ACC112 (cell line): ENCODE results near the gene NOL6.

Experiments used
- H2AFZ ChIP-seq: fragments of 200-600 bp; sonication (generic); one replicate; pipeline ENCODE4 v1.6.0; 2017; ENCODE audit warnings: antibody characterized with exemption, low read length; ENCODE audit not compliant: unreplicated experiment
- H3K27ac ChIP-seq: fragments of 200-600 bp; sonication (generic); 2 replicates; pipeline ENCODE4 v1.5.1; 2014; ENCODE audit warnings: low read depth, mild to moderate bottlenecking, antibody characterized with exemption, low read length, moderate library complexity
- H3K27me3 ChIP-seq: fragments of 200-600 bp; sonication (generic); 2 replicates; pipeline ENCODE4 v1.6.1; 2014; ENCODE audit warnings: mild to moderate bottlenecking, antibody characterized with exemption, low read length, moderate library complexity, mixed read lengths; ENCODE audit not compliant: insufficient read depth
- H3K36me3 ChIP-seq: fragments of 200-600 bp; sonication (generic); 2 replicates; pipeline ENCODE4 v1.6.1; 2016; ENCODE audit warnings: mild to moderate bottlenecking, antibody characterized with exemption, low read length, moderate library complexity, mixed read lengths; ENCODE audit not compliant: insufficient read depth
- H3K4me1 ChIP-seq: fragments of 200-600 bp; sonication (generic); one replicate; pipeline ENCODE4 v1.6.1; 2016; ENCODE audit warnings: low read length, mixed read lengths; ENCODE audit not compliant: insufficient read depth, unreplicated experiment, control insufficient read depth
- H3K4me3 ChIP-seq: fragments of 200-600 bp; sonication (generic); 2 replicates; pipeline ENCODE4 v1.5.1; 2014; ENCODE audit warnings: mild to moderate bottlenecking, low read depth, low read length
- H3K79me2 ChIP-seq: fragments of 200-600 bp; sonication (generic); one replicate; pipeline ENCODE4 v1.6.0; 2016; ENCODE audit warnings: low read length; ENCODE audit not compliant: control insufficient read depth, unreplicated experiment, insufficient read depth

Gene NOL6

GRCh38 chr9:33449715-33450114 lies 24.0 kb downstream of the NOL6 start:
- no peaks in the 10 kb centered on the region for H3K79me2 ChIP-seq
- H3K27me3 ChIP-seq = no peaks in the 10 kb centered on the region
- H2AFZ ChIP-seq = no peak overlapping the region
- H3K36me3 ChIP-seq = no peaks in the 10 kb centered on the region
- H3K4me1 ChIP-seq = peaks cover 21% of the 10 kb centered on the region
- H3K27ac ChIP-seq = no peak overlapping the region
- H3K4me3 ChIP-seq = no peak overlapping the region

GRCh38 chr9:33447799-33448553 lies 25.7 kb downstream of the NOL6 start:
- Histone ChIP-seq H3K27ac (no peak overlapping the region), H3K79me2 (no peaks in the 10 kb centered on the region), H3K27me3 (no peaks in the 10 kb centered on the region), H3K36me3 (no peaks in the 10 kb centered on the region), H3K4me3 (peak overlapping the region; percentile 68), H2AFZ (peak overlapping the region; percentile 62), H3K4me1 (peaks cover 21% of the 10 kb centered on the region)

- Histone ChIP-seq H3K4me3 (peak within 1 kb of the TSS; percentile 68), H3K27ac (no peak within 1 kb of the TSS), H3K27me3 (no peaks in the 10 kb centered on the region), H3K36me3 (no peaks in the 10 kb centered on the region), H2AFZ (peak within 1 kb of the TSS; percentile 62), H3K4me1 (peaks cover 23% of the 10 kb centered on the region), H3K79me2 (no peaks in the 10 kb centered on the region)
Observed at GRCh38 chr9:33446946-33447798, 26.6 kb downstream of the NOL6 start, which contains the start of gene AQP3. Gene AQP3 (minus strand): TSS chr9:33447593. CDS start chr9:33447530, 63 bp downstream.

- peak overlapping the region; percentile 53 for H2AFZ ChIP-seq
- H3K27ac ChIP-seq = no peak overlapping the region
- H3K36me3 ChIP-seq = no peaks in the 10 kb centered on the region
- no peaks in the 10 kb centered on the region for H3K79me2 ChIP-seq
- H3K27me3 ChIP-seq = no peaks in the 10 kb centered on the region
- H3K4me1 ChIP-seq = peaks cover 23% of the 10 kb centered on the region
- peak overlapping the region; percentile 68 for H3K4me3 ChIP-seq
Observed at GRCh38 chr9:33446240-33446945, 27.3 kb downstream of the NOL6 start.

- Histone ChIP-seq H3K27me3 (no peaks in the 10 kb centered on the region), H3K79me2 (no peaks in the 10 kb centered on the region), H3K36me3 (no peaks in the 10 kb centered on the region), H3K4me3 (no peak overlapping the region), H2AFZ (no peak overlapping the region), H3K4me1 (peaks cover 23% of the 10 kb centered on the region), H3K27ac (no peak overlapping the region)
Observed at GRCh38 chr9:33445389-33446239, 28.1 kb downstream of the NOL6 start.

GRCh38 chr9:33443464-33444154 lies 30.1 kb downstream of the NOL6 start:
- Histone ChIP-seq H3K4me3 (no peak overlapping the region), H3K27ac (no peak overlapping the region), H3K36me3 (no peaks in the 10 kb centered on the region), H2AFZ (no peak overlapping the region), H3K4me1 (peaks cover 26% of the 10 kb centered on the region), H3K27me3 (no peaks in the 10 kb centered on the region; the same call in 1 of the 2 replicates), H3K79me2 (no peaks in the 10 kb centered on the region)

- H3K27me3 ChIP-seq = no peaks in the 10 kb centered on the region; the same call in 1 of the 2 replicates
- no peak overlapping the region for H3K27ac ChIP-seq
- peaks cover 26% of the 10 kb centered on the region for H3K4me1 ChIP-seq
- no peak overlapping the region for H3K4me3 ChIP-seq
- no peak overlapping the region for H2AFZ ChIP-seq
- no peaks in the 10 kb centered on the region for H3K79me2 ChIP-seq
- no peaks in the 10 kb centered on the region for H3K36me3 ChIP-seq
Observed at GRCh38 chr9:33443047-33443446, 30.7 kb downstream of the NOL6 start.

- Histone ChIP-seq H3K27ac (no peak overlapping the region), H3K79me2 (no peaks in the 10 kb centered on the region), H2AFZ (no peak overlapping the region), H3K27me3 (no peaks in the 10 kb centered on the region; the same call in 1 of the 2 replicates), H3K36me3 (no peaks in the 10 kb centered on the region), H3K4me3 (no peak overlapping the region), H3K4me1 (peaks cover 24% of the 10 kb centered on the region)
Observed at GRCh38 chr9:33442125-33442524, 31.6 kb downstream of the NOL6 start.

- H3K27me3 ChIP-seq = peaks cover 8% of the 10 kb centered on the region; the same call in 1 of the 2 replicates
- no peaks in the 10 kb centered on the region for H3K36me3 ChIP-seq
- H3K27ac ChIP-seq = no peak overlapping the region
- no peak overlapping the region for H2AFZ ChIP-seq
- H3K4me3 ChIP-seq = no peak overlapping the region
- H3K4me1 ChIP-seq = peaks cover 16% of the 10 kb centered on the region
- no peaks in the 10 kb centered on the region for H3K79me2 ChIP-seq
Observed at GRCh38 chr9:33440609-33441008, 33.1 kb downstream of the NOL6 start.
